Stomach (tissue), 9 donors: ENCODE measurements around the gene KIFC3. TPM values are rescaled to one million over a fixed set of nuclear protein-coding genes. Genes with fewer than 3 reads are reported as not detected.

Experiments
- DNase-seq, 2 donors: peaks; one replicate each; pipeline versions ENCODE4 v3.0.0 to v3.0.0-alpha.2; 2013 to 2019
- H3K27ac ChIP-seq, 5 donors: fragments of 200-600 bp in 4 of 5; sonication (generic) in 4 of 5; one replicate each; pipeline ENCODE4 v1.5.1; 2013 to 2019; ENCODE audit warnings: mild to moderate bottlenecking in 1 of 5, moderate library complexity in 1 of 5
- H3K27me3 ChIP-seq, 3 donors: fragments of 200-600 bp; sonication (generic); one replicate each; pipeline ENCODE4 v1.5.1; 2017 to 2019; ENCODE audit warnings: mixed run types in 1 of 3
- H3K36me3 ChIP-seq, 4 donors: fragments of 200-600 bp; sonication (generic); 1 replicate in 3 of 4; 2 replicates in 1 of 4; pipeline ENCODE4 v1.5.1; 2016 to 2019
- H3K4me1 ChIP-seq, 4 donors: fragments of 200-600 bp; sonication (generic); one replicate each; pipeline ENCODE4 v1.5.1; 2016 to 2019
- H3K4me3 ChIP-seq, 4 donors: fragments of 200-600 bp; sonication (generic) in 3 of 4; one replicate each; pipeline ENCODE4 v1.5.1; 2016 to 2019; ENCODE audit warnings: mild to moderate bottlenecking in 1 of 4
- H3K9me3 ChIP-seq, 4 donors: fragments of 200-600 bp; sonication (generic); one replicate each; pipeline ENCODE4 v1.5.1; 2016 to 2019
- EP300 ChIP-seq: sonication (generic); formaldehyde crosslinking; IDR thresholded peaks from one replicate; pipeline ENCODE4 v1.6.1; 2017; ENCODE audit warnings: antibody characterized with exemption
- POLR2A ChIP-seq, 4 donors: fragments of 450-650 bp; IDR thresholded peaks; one replicate each; pipeline ENCODE4 v1.6.1; 2016; ENCODE audit warnings: antibody characterized with exemption in 4 of 4, control low read depth in 2 of 4, mild to moderate bottlenecking in 1 of 4, moderate library complexity in 1 of 4
- POLR2AphosphoS5 ChIP-seq, 3 donors: sonication (generic); formaldehyde crosslinking; IDR thresholded peaks; one replicate each; pipeline ENCODE4 v1.6.1; 2016; ENCODE audit warnings: antibody characterized with exemption in 3 of 3
- WGBS, 5 donors: extraction: QIAGEN DNeasy Blood & Tissue Kit in 3 of 5; methylation state at CpG; one replicate each; pipeline versions ENCODE4 v1.1.5 to v1.1.7; 2013 to 2018; 5-methylcytosine and 5-hydroxymethylcytosine counted together
- intact Hi-C: fragments of 100-400 bp; cut with DNase I; formaldehyde crosslinking; loops from one replicate; pipeline ENCODE4 v1.15.1; 2023; ENCODE audit warnings: low total_unique reads
- polyA plus RNA-seq, 3 donors: library from polyadenylated mRNA; stranded (reverse); fragments of 200-250 nt; gene quantifications; one replicate each; pipeline ENCODE4 v1.2.3, GENCODE V29; 2013
- total RNA-seq, 5 donors: library from RNA; depleted of rRNA; stranded (reverse); fragments of >200 nt; gene quantifications; one replicate each; pipeline versions ENCODE4 v1.1.0 to v1.2.3, GENCODE V29; 2014 to 2016
- TF ChIP-seq, protein P1 (sequence below), 7 experiments: fragments of 450-650 bp in 4 of 7; fragments of 200-600 bp in 3 of 7; sonication (generic) in 3 of 7; IDR thresholded peaks; one replicate each; pipeline ENCODE4 v1.5.1; 2016 to 2019; ENCODE audit warnings: antibody characterized with exemption in 7 of 7, control low read depth in 2 of 7, mild to moderate bottlenecking in 1 of 7
- donor health status: healthy with polysubstance abuse.
- donor health status: Bipolar disorder and iron deficiency.
- donor health status: healthy.

KIFC3 gene
- total and polyA plus RNA-seq, 8 donors: 2.3 to 249 (median 31.1) TPM

DNA sequence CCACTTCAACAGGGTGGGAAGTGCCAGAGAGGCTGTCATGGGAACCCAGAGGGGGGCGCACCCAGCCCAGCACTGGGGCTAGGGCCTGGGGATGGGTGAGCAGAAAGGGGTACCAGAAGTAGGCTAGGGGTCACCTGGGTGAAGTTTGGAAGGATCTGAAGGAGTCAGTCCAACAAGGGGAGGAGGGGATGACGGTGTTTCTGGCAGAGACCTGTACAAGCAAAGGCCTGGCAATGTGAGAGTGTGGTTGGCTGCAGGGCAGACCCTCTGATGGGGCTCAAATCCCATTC is 80.1 kb downstream of the KIFC3 start:
- peaks cover 0 to 10% (median 0%) of the 10 kb centered on the region in 3 donors for H3K27me3 ChIP-seq
- H3K4me1 ChIP-seq: no peaks in the 10 kb centered on the region
- H3K4me3 ChIP-seq: no peak overlapping the region
- WGBS, 5 donors: 85 to 94% (median 93%) methylated on average over 2 of the region's 2 CpGs
- no peaks in the 10 kb centered on the region for H3K36me3 ChIP-seq
- no peaks in the 10 kb centered on the region for H3K9me3 ChIP-seq
- intact Hi-C loops: loop anchor here (10.0 kb wide), 1 partner anchor 147 kb away; no protein-coding TSS in a partner anchor
- no peak for DNase-seq
- TF ChIP-seq POLR2A (IDR thresholded peaks at IDR 0.05) (no peak), EP300 (no peak), POLR2AphosphoS5 (IDR thresholded peaks at IDR 0.05) (no peak)
- TF ChIP-seq, protein P1, sequence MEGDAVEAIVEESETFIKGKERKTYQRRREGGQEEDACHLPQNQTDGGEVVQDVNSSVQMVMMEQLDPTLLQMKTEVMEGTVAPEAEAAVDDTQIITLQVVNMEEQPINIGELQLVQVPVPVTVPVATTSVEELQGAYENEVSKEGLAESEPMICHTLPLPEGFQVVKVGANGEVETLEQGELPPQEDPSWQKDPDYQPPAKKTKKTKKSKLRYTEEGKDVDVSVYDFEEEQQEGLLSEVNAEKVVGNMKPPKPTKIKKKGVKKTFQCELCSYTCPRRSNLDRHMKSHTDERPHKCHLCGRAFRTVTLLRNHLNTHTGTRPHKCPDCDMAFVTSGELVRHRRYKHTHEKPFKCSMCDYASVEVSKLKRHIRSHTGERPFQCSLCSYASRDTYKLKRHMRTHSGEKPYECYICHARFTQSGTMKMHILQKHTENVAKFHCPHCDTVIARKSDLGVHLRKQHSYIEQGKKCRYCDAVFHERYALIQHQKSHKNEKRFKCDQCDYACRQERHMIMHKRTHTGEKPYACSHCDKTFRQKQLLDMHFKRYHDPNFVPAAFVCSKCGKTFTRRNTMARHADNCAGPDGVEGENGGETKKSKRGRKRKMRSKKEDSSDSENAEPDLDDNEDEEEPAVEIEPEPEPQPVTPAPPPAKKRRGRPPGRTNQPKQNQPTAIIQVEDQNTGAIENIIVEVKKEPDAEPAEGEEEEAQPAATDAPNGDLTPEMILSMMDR (IDR thresholded peaks at IDR 0.05): no peak
- no peak overlapping the region for H3K27ac ChIP-seq

DNA sequence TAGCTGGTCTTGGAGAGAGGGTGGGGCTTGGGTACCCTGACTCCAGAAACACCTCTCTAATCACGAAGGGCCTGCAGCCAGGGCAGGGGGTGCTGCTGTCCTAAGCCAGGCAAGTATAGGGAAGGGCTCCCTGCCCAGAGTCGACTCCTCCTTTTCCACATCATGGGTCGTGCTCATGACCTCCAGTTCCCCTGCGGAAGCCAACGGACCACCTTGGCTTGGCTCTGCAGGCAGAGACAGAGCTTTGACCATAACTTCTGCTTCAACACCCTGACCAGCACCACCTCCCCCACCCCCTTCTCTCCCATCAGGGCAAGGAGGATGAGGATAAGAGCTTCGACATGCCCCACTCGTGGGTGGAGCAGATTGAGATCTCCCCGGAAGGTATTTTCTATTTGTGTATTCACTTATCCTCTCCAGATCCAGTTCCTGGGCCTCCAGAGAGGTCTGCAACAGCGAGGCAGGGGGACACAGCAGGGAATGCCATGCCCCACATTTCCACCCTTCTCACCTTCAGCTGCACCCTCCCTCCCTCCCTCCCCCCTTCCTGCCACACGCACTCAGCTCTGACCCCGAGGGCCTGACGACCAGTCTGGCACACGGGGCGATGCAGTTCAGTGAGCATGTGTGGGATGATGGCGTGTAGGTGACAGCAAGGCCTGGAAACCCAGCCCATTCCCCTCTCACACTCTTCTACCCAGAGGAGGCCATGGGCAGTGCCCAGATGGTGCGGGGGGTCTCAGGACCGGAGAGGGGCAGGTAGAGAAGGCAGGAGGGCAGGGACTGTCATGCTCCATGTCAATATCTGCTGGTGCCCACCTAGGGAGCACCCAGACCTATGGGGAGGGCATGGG is 80.7 kb downstream of the KIFC3 start:
- H3K27me3 ChIP-seq: peaks cover 0 to 10% (median 0%) of the 10 kb centered on the region in 3 donors
- H3K36me3 ChIP-seq: no peaks in the 10 kb centered on the region
- H3K4me1 ChIP-seq: no peaks in the 10 kb centered on the region
- H3K9me3 ChIP-seq: no peaks in the 10 kb centered on the region
- DNase-seq: no peak
- intact Hi-C loops: loop anchor here (10.0 kb wide), 1 partner anchor 147 kb away; no protein-coding TSS in a partner anchor
- WGBS, 5 donors: 69 to 81% (median 79%) methylated on average over 13 to 17 of the region's 17 CpGs
- H3K27ac ChIP-seq: no peak overlapping the region
- H3K4me3 ChIP-seq: no peak overlapping the region
- TF ChIP-seq POLR2AphosphoS5 (IDR thresholded peaks at IDR 0.05) (no peak), POLR2A (IDR thresholded peaks at IDR 0.05) (no peak), EP300 (no peak)
- TF ChIP-seq, protein P1 (IDR thresholded peaks at IDR 0.05): no peak

DNA sequence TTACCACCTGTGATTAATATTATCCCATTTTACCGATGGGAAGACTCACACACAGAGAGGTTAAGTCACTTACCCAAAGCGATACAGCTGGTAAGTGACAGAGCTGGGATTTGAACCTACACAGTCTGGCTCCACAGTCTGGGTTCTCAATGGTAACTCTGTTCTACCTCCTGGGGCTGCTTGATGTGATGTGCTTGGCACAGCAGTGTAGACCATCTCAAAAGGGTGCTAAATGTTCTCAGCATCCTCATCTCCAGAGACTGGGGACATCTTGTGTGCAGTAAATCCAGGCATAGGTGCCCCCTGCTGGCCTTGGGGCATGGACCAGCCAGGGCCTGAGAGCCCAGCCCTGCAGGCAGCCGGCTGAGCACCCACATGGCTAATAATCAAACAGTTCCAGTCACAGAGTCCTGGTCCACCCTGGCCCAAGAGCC is 82.1 kb downstream of the KIFC3 start:
- no peak overlapping the region for H3K27ac ChIP-seq
- TF ChIP-seq EP300: no peak
- TF ChIP-seq, protein P1 (IDR thresholded peaks at IDR 0.05): peak in 5 of 7 experiments; percentile 33 to 78 (median 66)
- WGBS, 5 donors: 61 to 83% (median 68%) methylated on average over 2 to 3 of the region's 3 CpGs
- peak; percentile 81 to 85 for DNase-seq
- H3K27me3 ChIP-seq: peaks cover 0 to 10% (median 0%) of the 10 kb centered on the region in 3 donors
- H3K36me3 ChIP-seq: no peaks in the 10 kb centered on the region
- intact Hi-C loops: loop anchor here (10.0 kb wide), 1 partner anchor 145 kb away; no protein-coding TSS in a partner anchor
- no peaks in the 10 kb centered on the region for H3K9me3 ChIP-seq
- no peak overlapping the region for H3K4me3 ChIP-seq
- H3K4me1 ChIP-seq: no peaks in the 10 kb centered on the region

DNA sequence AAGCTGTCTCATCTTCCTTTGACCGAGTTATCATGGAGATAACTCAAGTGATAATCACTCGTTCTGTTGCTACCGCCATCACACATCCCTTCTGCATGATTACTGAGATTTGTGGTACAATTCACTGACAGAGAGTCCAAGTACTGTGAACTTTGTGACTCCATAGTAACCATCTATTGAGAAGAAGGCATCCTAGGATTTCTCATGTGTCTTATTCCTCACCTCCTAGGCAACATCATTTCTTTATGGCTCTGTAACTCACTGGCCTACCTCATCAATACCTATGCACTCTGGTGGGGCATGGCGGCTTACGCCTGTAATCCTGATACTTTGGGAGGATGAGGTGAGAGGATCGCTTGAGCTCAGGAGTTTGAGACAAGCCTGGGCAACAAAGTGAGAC is 88.2 kb downstream of the KIFC3 start:
- no peak for TF ChIP-seq POLR2AphosphoS5 (IDR thresholded peaks at IDR 0.05)
- TF ChIP-seq POLR2A (IDR thresholded peaks at IDR 0.05): no peak
- TF ChIP-seq EP300: no peak
- TF ChIP-seq, protein P1 (IDR thresholded peaks at IDR 0.05): no peak
- Histone ChIP-seq H3K4me1 (no peaks in the 10 kb centered on the region), H3K27ac (no peak overlapping the region), H3K36me3 (no peaks in the 10 kb centered on the region), H3K4me3 (no peak overlapping the region), H3K9me3 (no peaks in the 10 kb centered on the region), H3K27me3 (no peaks in the 10 kb centered on the region)
- WGBS, 5 donors: 81 to 90% (median 87%) methylated on average over 6 of the region's 6 CpGs
- intact Hi-C loops: no loop called here
- DNase-seq: peak in 1 of 2 donors; percentile 8
